HepG2 (cell line): ENCODE data around the gene FAM13B. TPM values are rescaled to one million over a fixed set of nuclear protein-coding genes. Genes with fewer than 3 reads are reported as not detected.
A peak's percentile ranks its signal among the peaks of the same experiment; 100 is the strongest.

ENCODE experiments used
- ATAC-seq: fragments of 200-7000 bp; cut with Tn5 transposase; 3 replicates; pipeline ENCODE4 v1.9.1; 2020; ENCODE audit warnings: mild to moderate bottlenecking, moderate library complexity
- BruUV-seq: library from RNA; stranded (reverse); fragments of 400-500 nt; replicated peaks from 2 replicates; lab custom pipeline; 2021; lab: Mats Ljungman, UMichigan
- CTCF ChIA-PET: fragments of 300-600 bp; formaldehyde crosslinking; extraction: SDS; loops from one replicate; lab custom pipeline; 2021; ENCODE audit warnings: low total read pairs, inconsistent platforms, low intra/inter-chr PET ratio; lab: Yijun Ruan, JAX
- POLR2A ChIA-PET: fragments of 350-600 bp; sonication (Branson Sonifier 250); formaldehyde crosslinking; loops from one replicate; lab custom pipeline; 2020; ENCODE audit warnings: antibody characterized with exemption, inconsistent platforms; lab: Yijun Ruan, JAX
- DNase-seq: peaks from one replicate; pipeline ENCODE4 v3.0.0-alpha.2; 2015; ENCODE audit warnings: low spot score
- FAIRE-seq: peaks from 3 replicates; lab custom pipeline; 2011; peaks lifted over from hg19 to GRCh38; lab: Jason Lieb, UNC
- H2AFZ ChIP-seq: one replicate; pipeline ENCODE4 v1.6.1; 2011; ENCODE audit warnings: low read length, inconsistent platforms
- H3K27ac ChIP-seq: fragments of 300-600 bp; 3 replicates; pipeline ENCODE4 v1.8.0; 2011; ENCODE audit warnings: mixed run types, mild to moderate bottlenecking, mixed read lengths, low read length, inconsistent platforms; ENCODE audit not compliant: insufficient read depth; ENCODE audit errors: extremely low read length
- H3K27me3 ChIP-seq, 2 experiments: fragments of 200-600 bp in 1 of 2; 2 replicates in 1 of 2; 3 replicates in 1 of 2; pipeline versions ENCODE4 v1.6.0 to v1.8.0; 2011; ENCODE audit warnings: low read length in 2 of 2, mild to moderate bottlenecking in 2 of 2, moderate library complexity in 2 of 2, inconsistent platforms in 1 of 2; ENCODE audit not compliant: insufficient read depth in 2 of 2, control insufficient read depth in 1 of 2
- H3K36me3 ChIP-seq, 2 experiments: fragments of 200-600 bp in 1 of 2; replicated peaks in 1 of 2; 2 replicates in 1 of 2; 3 replicates in 1 of 2; pipeline versions ENCODE4 v1.5.1 to v1.8.0; 2011; ENCODE audit warnings: low read length in 2 of 2, inconsistent platforms in 1 of 2; ENCODE audit not compliant: insufficient read depth in 2 of 2, control insufficient read depth in 1 of 2
- H3K4me1 ChIP-seq: 2 replicates; pipeline ENCODE4 v1.5.1; 2012; ENCODE audit warnings: low read length, inconsistent platforms; ENCODE audit not compliant: insufficient read depth
- H3K4me2 ChIP-seq: 2 replicates; pipeline ENCODE4 v1.6.0; 2011; ENCODE audit warnings: low read depth, low read length, inconsistent platforms
- H3K4me3 ChIP-seq, 3 experiments: fragments of 200-600 bp in 1 of 3; sonication (generic), shearing (Covaris generic) in 1 of 3; replicated peaks in 1 of 3; 2 replicates each; pipeline ENCODE4 v1.5.1; 2011 to 2016; ENCODE audit warnings: low read length in 3 of 3, inconsistent platforms in 2 of 3, low read depth in 2 of 3, mild to moderate bottlenecking in 2 of 3, control low read depth in 1 of 3, mixed read lengths in 1 of 3; ENCODE audit not compliant: insufficient read depth in 1 of 3
- H3K79me2 ChIP-seq: one replicate; pipeline ENCODE4 v1.6.1; 2011; ENCODE audit warnings: low read length, inconsistent platforms; ENCODE audit not compliant: insufficient read depth
- H3K9ac ChIP-seq: 2 replicates; pipeline ENCODE4 v1.6.0; 2011; ENCODE audit warnings: mild to moderate bottlenecking, low read depth, low read length, inconsistent platforms; ENCODE audit not compliant: insufficient read depth
- H3K9me3 ChIP-seq: 2 replicates; pipeline ENCODE4 v1.5.1; 2012; ENCODE audit warnings: mild to moderate bottlenecking, low read length
- H4K20me1 ChIP-seq: 2 replicates; pipeline ENCODE4 v1.6.0; 2011; ENCODE audit warnings: inconsistent platforms, mild to moderate bottlenecking, low read length, moderate library complexity; ENCODE audit not compliant: insufficient read depth
- CCDC6 ChIP-seq: sonication (generic); formaldehyde crosslinking; IDR thresholded peaks from 2 replicates; pipeline ENCODE4 v1.8.1; 2022; ENCODE audit warnings: mild to moderate bottlenecking, missing genetic modification reagents, moderate library complexity
- DMAP1 ChIP-seq: IDR thresholded peaks from 2 replicates; pipeline ENCODE4 v1.6.1; 2016
- HOXA7 ChIP-seq: sonication (generic); formaldehyde crosslinking; IDR thresholded peaks from 2 replicates; pipeline ENCODE4 v1.8.1; 2022; ENCODE audit warnings: mild to moderate bottlenecking, missing genetic modification reagents, moderate library complexity
- PHF8 ChIP-seq: sonication (generic); formaldehyde crosslinking; IDR thresholded peaks from 2 replicates; pipeline ENCODE4 v1.5.0; 2020; ENCODE audit warnings: missing genetic modification reagents
- PRMT3 ChIP-seq: sonication (generic); formaldehyde crosslinking; IDR thresholded peaks from 2 replicates; pipeline ENCODE4 v1.8.1; 2022; ENCODE audit warnings: low read depth, mild to moderate bottlenecking, moderate library complexity, missing genetic modification reagents, borderline replicate concordance
- REPIN1 ChIP-seq: sonication (generic); formaldehyde crosslinking; IDR thresholded peaks from 2 replicates; pipeline ENCODE4 v1.8.0; 2022; ENCODE audit warnings: missing genetic modification reagents, low read depth, mild to moderate bottlenecking, borderline replicate concordance
- TERF1 ChIP-seq: sonication (generic); formaldehyde crosslinking; IDR thresholded peaks from 2 replicates; pipeline ENCODE4 v1.8.0; 2022; ENCODE audit warnings: mild to moderate bottlenecking, missing genetic modification reagents, moderate library complexity
- TRIM22 ChIP-seq: fragments of 450-650 bp; IDR thresholded peaks from 2 replicates; pipeline ENCODE4 v1.6.1; 2017
- ZFP90 ChIP-seq: sonication (generic); formaldehyde crosslinking; IDR thresholded peaks from 2 replicates; pipeline ENCODE4 v1.8.0; 2022; ENCODE audit warnings: missing genetic modification reagents, mild to moderate bottlenecking, inconsistent platforms, borderline replicate concordance
- ZNF609 ChIP-seq: sonication (generic); formaldehyde crosslinking; IDR thresholded peaks from 2 replicates; pipeline ENCODE4 v1.4.0; 2020; ENCODE audit warnings: mild to moderate bottlenecking, missing genetic modification reagents, borderline replicate concordance
- ZSCAN5A ChIP-seq: sonication (generic); formaldehyde crosslinking; IDR thresholded peaks from 2 replicates; pipeline ENCODE4 v1.8.0; 2022; ENCODE audit warnings: mild to moderate bottlenecking, missing genetic modification reagents, borderline replicate concordance
- WGBS: methylation state at CpG from one replicate; pipeline ENCODE4 v1.1.6; 2017; ENCODE audit warnings: low lambda C conversion rate; 5-methylcytosine and 5-hydroxymethylcytosine counted together
- in situ Hi-C: cut with HindIII; loops from 2 replicates; pipeline ENCODE4 v1.10.0; 2017; ENCODE audit warnings: low pct_unique_long_range_greater_than_20kb; ENCODE audit not compliant: extremely low pct_ligation_motif_present
- intact Hi-C: fragments of 100-400 bp; cut with micrococcal nuclease; formaldehyde crosslinking; loops from one replicate; pipeline ENCODE4 v1.10.0; 2022; ENCODE audit not compliant: unreplicated experiment
- polyA plus RNA-seq, 8 experiments: library from polyadenylated mRNA; depleted of rRNA in 3 of 8; stranded (reverse) in 7 of 8; unstranded in 1 of 8; fragments of >200 nt; fragmentation: Illumina TruSeq in 4 of 8; extraction: Trizol in 4 of 8; gene quantifications; 2 replicates each; pipeline versions ENCODE4 v1.2.1 to v1.2.3, GENCODE V29; 2011 to 2016; ENCODE audit warnings: low read depth in 4 of 8, missing spikeins in 1 of 8, mixed read lengths in 1 of 8; ENCODE audit not compliant: insufficient read depth in 1 of 8
- total RNA-seq, 5 experiments: library from RNA; depleted of rRNA; stranded (reverse); fragments of >200 nt; fragmentation: Illumina TruSeq; extraction: Trizol; gene quantifications; 2 replicates each; pipeline ENCODE4 v1.2.3, GENCODE V29; 2016; ENCODE audit warnings: low read depth in 1 of 5

FAM13B gene
- total and polyA plus RNA-seq, 2 of the 13 experiments (the other 11 are each of a cell fraction or from before 2014, with no cell fraction given) = 6.9 to 11.5 TPM

GRCh38 chr5:138037271-138037670 lies 4.4 kb upstream of the FAM13B start (continued):
- no peak for TF ChIP-seq ZSCAN5A

GRCh38 chr5:138035605-138036537 lies 3.0 kb upstream of the FAM13B start:
- no peak overlapping the region for H3K27ac ChIP-seq
- H3K9ac ChIP-seq = no peak overlapping the region
- peaks cover 26% of the 10 kb centered on the region for H3K4me1 ChIP-seq
- POLR2A ChIA-PET = interaction anchor here (0.6 kb wide), 1 partner anchor 96 kb away, joined by 3 read pairs; no protein-coding TSS in a partner anchor
- ATAC-seq (peak; percentile 80), FAIRE-seq (peak; percentile 58), DNase-seq (peak; percentile 91)
- CTCF ChIA-PET = interaction anchor here (2.2 to 4.3 kb wide), 3 partner anchors 29 to 97 kb away, joined by 15 to 68 read pairs (median 17); no protein-coding TSS in a partner anchor
- intact Hi-C loops = loop anchor here (1.0 kb wide), 2 partner anchors 32 to 97 kb away; no protein-coding TSS in a partner anchor
- peak overlapping the region in 1 of 3 experiments; percentile 15; a peak in 1 of 6 replicates for H3K4me3 ChIP-seq
- in situ Hi-C loops = no loop called here
- peak overlapping the region; percentile 55 for H3K4me2 ChIP-seq
- no peaks in the 10 kb centered on the region; a peak in 1 of 5 replicates for H3K27me3 ChIP-seq
- H3K79me2 ChIP-seq = peaks cover 17% of the 10 kb centered on the region
- no peaks in the 10 kb centered on the region for H3K9me3 ChIP-seq
- H2AFZ ChIP-seq = no peak overlapping the region
- 14% methylated on average over 8 of the region's 11 CpGs for WGBS
- H3K36me3 ChIP-seq = no peaks in the 10 kb centered on the region
- BruUV-seq = no TSS peak
- H4K20me1 ChIP-seq = peaks cover 12% of the 10 kb centered on the region
- TF ChIP-seq ZNF609 (CRISPR knock-in tag) = no peak
- no peak for TF ChIP-seq ZFP90 (CRISPR knock-in tag)
- no peak for TF ChIP-seq HOXA7 (CRISPR knock-in tag)
- TF ChIP-seq DMAP1 (CRISPR knock-in tag) = no peak
- TF ChIP-seq REPIN1 (CRISPR knock-in tag) = peak; percentile 69; the same call in 1 of the 2 replicates
- no peak for TF ChIP-seq TERF1
- TF ChIP-seq CCDC6 (CRISPR knock-in tag) = no peak
- TF ChIP-seq PRMT3 (CRISPR knock-in tag) = no peak
- TF ChIP-seq TRIM22 = no peak
- TF ChIP-seq PHF8 = no peak
